HTERT RPE-1 (cell line): ENCODE results near the gene SNX9.
"Not testable (repeated sequence)": the region's sequence is repeated elsewhere in the genome, so short reads cannot be mapped to it uniquely, and the experiment has no call there.

ENCODE experiments used
- in situ Hi-C: fragments of 300-500 bp; cut with MboI; formaldehyde crosslinking; loops from 4 replicates; pipeline ENCODE4 v1.14.3; 2020; ENCODE audit warnings: low sequenced_read_pairs

SNX9 gene

GRCh38 chr6:157879873-157880254 is 56.8 kb downstream of the SNX9 start:
- in situ Hi-C loops = no loop called here

- in situ Hi-C loops = no loop called here
Measured at GRCh38 chr6:157880534-157880933, 57.5 kb downstream of the SNX9 start.

GRCh38 chr6:157881342-157881741 is 58.3 kb downstream of the SNX9 start:
- in situ Hi-C loops = no loop called here

GRCh38 chr6:157884756-157885155 is 61.7 kb downstream of the SNX9 start:
- in situ Hi-C loops = no loop called here

GRCh38 chr6:157885211-157885788 is 62.3 kb downstream of the SNX9 start:
- in situ Hi-C loops = no loop called here

GRCh38 chr6:157885876-157886275 is 62.8 kb downstream of the SNX9 start:
- in situ Hi-C loops = no loop called here

GRCh38 chr6:157887892-157888291 is 64.8 kb downstream of the SNX9 start:
- in situ Hi-C loops = no loop called here

GRCh38 chr6:157891544-157892362 is 68.7 kb downstream of the SNX9 start:
- in situ Hi-C loops = no loop called here

GRCh38 chr6:157892363-157892877 is 69.4 kb downstream of the SNX9 start:
- in situ Hi-C loops = no loop called here

- in situ Hi-C loops = no loop called here
Measured at GRCh38 chr6:157893238-157893637, 70.2 kb downstream of the SNX9 start.

GRCh38 chr6:157895585-157895984 is 72.5 kb downstream of the SNX9 start:
- in situ Hi-C loops = no loop called here

GRCh38 chr6:157896932-157897331 is 73.9 kb downstream of the SNX9 start:
- in situ Hi-C loops = no loop called here

GRCh38 chr6:157898169-157898568 is 75.1 kb downstream of the SNX9 start:
- in situ Hi-C loops = no loop called here

GRCh38 chr6:157898640-157899039 is 75.6 kb downstream of the SNX9 start:
- in situ Hi-C loops = no loop called here

GRCh38 chr6:157900262-157900661 is 77.2 kb downstream of the SNX9 start:
- in situ Hi-C loops = not testable (repeated sequence)

- in situ Hi-C loops = not testable (repeated sequence)
Measured at GRCh38 chr6:157900751-157901150, 77.7 kb downstream of the SNX9 start.

GRCh38 chr6:157904999-157905398 is 82.0 kb downstream of the SNX9 start:
- in situ Hi-C loops = no loop called here

- in situ Hi-C loops = no loop called here
Measured at GRCh38 chr6:157905590-157906342, 82.7 kb downstream of the SNX9 start.

GRCh38 chr6:157906537-157907061 is 83.6 kb downstream of the SNX9 start:
- in situ Hi-C loops = no loop called here

- in situ Hi-C loops = no loop called here
Measured at GRCh38 chr6:157907651-157908050, 84.6 kb downstream of the SNX9 start.
